ENCODE data around the gene ETV3.

The ETV3 gene

DNA sequence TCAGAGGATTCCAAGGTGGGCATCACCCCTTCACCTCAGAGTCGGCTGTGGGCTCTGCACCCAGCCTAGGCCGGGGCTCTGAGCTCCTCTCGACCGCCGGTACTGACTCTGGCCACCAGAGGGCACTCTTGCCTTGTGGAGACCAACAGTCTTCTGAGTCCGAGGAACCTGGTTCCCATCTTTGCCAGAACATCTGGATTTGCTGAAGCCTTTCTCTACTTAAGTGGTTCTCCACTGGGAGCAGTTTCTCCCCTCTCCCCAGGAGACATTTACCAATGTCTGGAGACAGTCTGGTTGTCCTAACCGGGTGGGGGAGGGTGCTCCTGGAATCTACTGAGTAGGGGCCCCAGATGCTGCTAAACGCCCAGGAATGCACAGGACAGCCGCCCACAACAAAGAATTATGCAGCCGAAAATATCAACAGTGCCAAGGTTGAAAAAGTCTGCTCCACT lies 48.0 kb downstream of the ETV3 start:
- DNase-seq (ENCODE audit: low read depth), result peak; percentile 77
- TF ChIP-seq, protein P1, sequence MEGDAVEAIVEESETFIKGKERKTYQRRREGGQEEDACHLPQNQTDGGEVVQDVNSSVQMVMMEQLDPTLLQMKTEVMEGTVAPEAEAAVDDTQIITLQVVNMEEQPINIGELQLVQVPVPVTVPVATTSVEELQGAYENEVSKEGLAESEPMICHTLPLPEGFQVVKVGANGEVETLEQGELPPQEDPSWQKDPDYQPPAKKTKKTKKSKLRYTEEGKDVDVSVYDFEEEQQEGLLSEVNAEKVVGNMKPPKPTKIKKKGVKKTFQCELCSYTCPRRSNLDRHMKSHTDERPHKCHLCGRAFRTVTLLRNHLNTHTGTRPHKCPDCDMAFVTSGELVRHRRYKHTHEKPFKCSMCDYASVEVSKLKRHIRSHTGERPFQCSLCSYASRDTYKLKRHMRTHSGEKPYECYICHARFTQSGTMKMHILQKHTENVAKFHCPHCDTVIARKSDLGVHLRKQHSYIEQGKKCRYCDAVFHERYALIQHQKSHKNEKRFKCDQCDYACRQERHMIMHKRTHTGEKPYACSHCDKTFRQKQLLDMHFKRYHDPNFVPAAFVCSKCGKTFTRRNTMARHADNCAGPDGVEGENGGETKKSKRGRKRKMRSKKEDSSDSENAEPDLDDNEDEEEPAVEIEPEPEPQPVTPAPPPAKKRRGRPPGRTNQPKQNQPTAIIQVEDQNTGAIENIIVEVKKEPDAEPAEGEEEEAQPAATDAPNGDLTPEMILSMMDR (IDR thresholded peaks at IDR 0.05; ENCODE audit: low read depth, low read length), result peak; percentile 87
- no peak for TF ChIP-seq POLR2A (IDR thresholded peaks at IDR 0.05; ENCODE audit: extremely low read depth, insufficient read length)
- H3K4me3 ChIP-seq (ENCODE audit: low read depth, low read length), result no peak overlapping the region

DNA sequence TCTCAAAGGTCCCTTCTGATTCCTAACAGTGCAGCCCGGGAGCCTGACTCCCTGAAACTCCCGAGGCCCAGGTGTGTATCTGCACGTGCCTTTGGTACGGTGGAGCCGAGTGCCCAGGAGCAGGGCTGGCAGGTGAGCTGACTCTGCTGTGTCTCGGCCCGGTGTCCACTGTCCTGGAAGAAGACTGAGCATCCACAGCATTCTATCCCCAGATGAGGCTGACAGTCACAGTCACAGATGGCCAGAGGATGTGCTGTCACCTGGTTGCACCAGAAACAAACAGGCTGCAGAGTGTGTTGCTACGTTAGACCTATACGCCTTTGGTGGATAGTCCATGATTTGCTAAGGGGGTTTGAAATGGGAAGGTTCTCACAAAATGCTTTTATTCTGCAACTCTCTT lies 48.4 kb downstream of the ETV3 start:
- no peak for DNase-seq (ENCODE audit: low read depth)
- TF ChIP-seq POLR2A (IDR thresholded peaks at IDR 0.05; ENCODE audit: extremely low read depth, insufficient read length), result no peak
- TF ChIP-seq MYC (IDR thresholded peaks at IDR 0.05; ENCODE audit: low read depth, low read length), result no peak
- TF ChIP-seq, protein P2, sequence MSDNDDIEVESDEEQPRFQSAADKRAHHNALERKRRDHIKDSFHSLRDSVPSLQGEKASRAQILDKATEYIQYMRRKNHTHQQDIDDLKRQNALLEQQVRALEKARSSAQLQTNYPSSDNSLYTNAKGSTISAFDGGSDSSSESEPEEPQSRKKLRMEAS (IDR thresholded peaks at IDR 0.05; ENCODE audit: low read depth, low read length), result no peak
- TF ChIP-seq, protein P1 (IDR thresholded peaks at IDR 0.05; ENCODE audit: low read depth, low read length), result no peak
- H3K4me3 ChIP-seq (ENCODE audit: low read depth, low read length), result no peak overlapping the region

GRCh38 chr1:157088607-157089006 lies 49.6 kb downstream of the ETV3 start:
- H3K4me3 ChIP-seq (ENCODE audit: low read depth, low read length), result no peak overlapping the region
- DNase-seq (ENCODE audit: low read depth), result no peak
- TF ChIP-seq MYC (IDR thresholded peaks at IDR 0.05; ENCODE audit: low read depth, low read length), result no peak
- no peak for TF ChIP-seq POLR2A (IDR thresholded peaks at IDR 0.05; ENCODE audit: extremely low read depth, insufficient read length)
- TF ChIP-seq, protein P2 (IDR thresholded peaks at IDR 0.05; ENCODE audit: low read depth, low read length), result no peak
- TF ChIP-seq, protein P1 (IDR thresholded peaks at IDR 0.05; ENCODE audit: low read depth, low read length), result no peak

DNA sequence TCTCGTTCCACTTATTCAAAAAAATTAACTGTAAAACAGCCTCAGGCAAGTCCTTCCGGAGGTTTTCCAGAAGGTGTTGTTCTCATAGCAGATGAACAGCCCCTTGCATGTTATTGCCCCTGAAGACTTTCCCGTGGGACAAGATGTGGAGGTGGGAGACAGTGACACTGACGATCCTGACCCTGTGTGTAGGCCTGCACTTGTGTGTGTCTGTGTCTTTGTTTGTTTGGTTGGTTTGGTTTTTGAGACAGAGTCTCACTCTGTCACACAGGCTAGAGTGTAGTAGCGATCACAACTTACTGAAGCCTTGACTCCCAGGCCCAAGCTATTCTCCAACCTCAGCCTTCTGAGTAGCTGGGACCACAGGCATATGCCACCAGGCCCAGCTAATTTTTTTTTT lies 51.2 kb downstream of the ETV3 start:
- DNase-seq (ENCODE audit: low read depth), result no peak
- no peak overlapping the region for H3K4me3 ChIP-seq (ENCODE audit: low read depth, low read length)
- TF ChIP-seq, protein P2 (IDR thresholded peaks at IDR 0.05; ENCODE audit: low read depth, low read length), result no peak
- TF ChIP-seq, protein P1 (IDR thresholded peaks at IDR 0.05; ENCODE audit: low read depth, low read length), result no peak
- TF ChIP-seq MYC (IDR thresholded peaks at IDR 0.05; ENCODE audit: low read depth, low read length), result no peak
- no peak for TF ChIP-seq POLR2A (IDR thresholded peaks at IDR 0.05; ENCODE audit: extremely low read depth, insufficient read length)

GRCh38 chr1:157086299-157086698 lies 51.9 kb downstream of the ETV3 start:
- TF ChIP-seq, protein P2 (IDR thresholded peaks at IDR 0.05; ENCODE audit: low read depth, low read length), result no peak
- TF ChIP-seq, protein P1 (IDR thresholded peaks at IDR 0.05; ENCODE audit: low read depth, low read length), result no peak
- TF ChIP-seq POLR2A (IDR thresholded peaks at IDR 0.05; ENCODE audit: extremely low read depth, insufficient read length), result no peak
- no peak for TF ChIP-seq MYC (IDR thresholded peaks at IDR 0.05; ENCODE audit: low read depth, low read length)
- DNase-seq (ENCODE audit: low read depth), result no peak
- H3K4me3 ChIP-seq (ENCODE audit: low read depth, low read length), result no peak overlapping the region

DNA sequence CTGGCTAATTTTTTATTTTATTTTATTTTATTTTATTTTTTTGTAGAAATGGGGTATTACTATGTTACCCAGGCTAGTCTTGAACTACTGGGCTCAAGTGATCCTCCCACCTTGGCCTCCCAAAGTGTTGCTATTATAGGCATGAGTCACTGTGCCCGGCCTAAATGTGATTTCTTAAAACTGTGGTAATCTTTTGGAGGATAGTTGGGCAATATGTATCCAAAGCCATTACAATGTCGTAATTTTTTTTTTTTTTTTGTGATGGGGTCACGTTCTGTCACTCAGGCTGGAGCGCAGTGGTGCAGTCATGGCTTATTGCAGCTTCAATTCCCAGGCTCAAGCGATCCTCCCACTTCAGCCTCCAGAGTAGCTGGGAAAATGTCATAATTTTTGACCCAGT lies 52.8 kb downstream of the ETV3 start:
- H3K4me3 ChIP-seq (ENCODE audit: low read depth, low read length), result no peak overlapping the region
- DNase-seq (ENCODE audit: low read depth), result peak; percentile 91
- TF ChIP-seq POLR2A (IDR thresholded peaks at IDR 0.05; ENCODE audit: extremely low read depth, insufficient read length), result no peak

All from NB4 (cell line).